K562 (cell line): Measurements from ENCODE around the gene LAMA5.

ENCODE experiments used
- IRF1 ChIP-seq: sonication (generic); formaldehyde crosslinking; IDR thresholded peaks from 2 replicates; pipeline ENCODE4 v1.8.0; 2022; ENCODE audit warnings: missing genetic modification reagents, mild to moderate bottlenecking, borderline replicate concordance
- POLR2A ChIP-seq: fragments of 450-650 bp; conservative IDR thresholded peaks from 2 replicates; pipeline ENCODE4 v1.6.1; 2016

DNA sequence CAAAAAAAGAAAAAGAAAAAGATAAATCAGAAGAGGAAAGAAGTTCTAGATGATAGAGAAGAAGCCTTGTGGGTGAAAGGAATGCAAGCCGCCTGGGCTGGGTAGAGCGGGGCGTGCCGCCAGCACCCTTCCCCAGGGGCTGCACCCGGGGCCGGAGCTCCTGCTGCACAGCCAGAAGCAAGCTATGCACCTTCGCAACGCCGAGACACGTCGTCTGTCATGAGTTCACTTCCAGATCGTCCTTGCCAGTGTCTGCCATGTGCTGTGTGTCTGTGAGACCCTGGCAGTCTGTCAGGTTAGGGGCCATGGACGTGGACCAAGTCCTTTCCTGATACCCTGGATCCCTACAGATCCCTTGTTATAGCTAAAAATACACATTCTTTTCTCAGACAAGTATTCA lies 89.9 kb downstream of the LAMA5 start:
- TF ChIP-seq IRF1: no peak
- TF ChIP-seq POLR2A: no peak
